Measurements from ENCODE around the gene DEPP1. TPM values are rescaled to one million over a fixed set of nuclear protein-coding genes. Genes with fewer than 3 reads are reported as not detected.

Gene DEPP1
- polyA plus RNA-seq, 1 donor from 2014 or later = 4.3 TPM

DNA sequence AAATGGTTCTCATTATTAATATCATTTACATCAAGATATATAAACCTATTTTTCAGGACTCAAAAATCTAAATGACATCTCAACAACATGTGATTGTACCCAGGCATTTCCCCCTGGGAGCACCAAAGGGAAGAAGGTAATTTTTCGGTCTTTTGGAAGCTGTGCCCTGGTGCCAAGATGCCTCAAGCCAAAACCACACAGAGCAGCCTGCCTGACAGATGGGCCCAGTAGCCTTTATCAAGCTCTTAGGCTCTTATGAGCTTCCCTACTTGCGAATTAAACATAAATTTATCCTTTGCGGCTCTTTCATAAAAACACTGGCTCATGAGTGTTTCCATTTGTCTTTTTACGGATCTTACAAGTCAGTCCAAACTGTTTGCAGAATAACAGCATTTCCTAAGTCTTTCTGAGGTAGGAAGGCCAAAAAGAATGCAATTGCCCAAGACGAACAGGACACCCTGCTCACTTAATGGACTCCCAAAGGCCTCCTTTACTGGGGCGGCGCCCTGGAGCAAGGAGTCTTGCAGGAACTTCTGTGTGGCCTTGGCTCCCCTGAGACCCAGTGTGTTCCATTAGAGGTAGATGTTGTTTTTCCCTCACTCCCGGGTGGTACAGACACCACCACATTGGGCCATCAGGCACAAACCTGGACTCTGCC lies 23.1 kb downstream of the DEPP1 start:
- H3K36me3 ChIP-seq (ENCODE audit: insufficient read depth, low read length) = no peaks in the 10 kb centered on the region
- H3F3A ChIP-seq (ENCODE audit: insufficient read depth, low read length, poor library complexity, severe bottlenecking) = no peaks in the 10 kb centered on the region
- H3K4me2 ChIP-seq (ENCODE audit: low read length) = no peak overlapping the region
- no peak overlapping the region for H3K4me3 ChIP-seq (ENCODE audit: low read length)
- H3K9me2 ChIP-seq (ENCODE audit: insufficient read depth, low read length) = no peaks in the 10 kb centered on the region
- H4K20me1 ChIP-seq (ENCODE audit: insufficient read depth) = no peaks in the 10 kb centered on the region
- no peaks in the 10 kb centered on the region for H3K9me3 ChIP-seq (ENCODE audit: low read length)
- no peak overlapping the region for H3K9ac ChIP-seq (ENCODE audit: low read length)
- H3K27me3 ChIP-seq (ENCODE audit: insufficient read depth, low read depth, low read length) = no peaks in the 10 kb centered on the region
- H3K27ac ChIP-seq (ENCODE audit: low read length) = no peak overlapping the region
- no peaks in the 10 kb centered on the region for H3K79me2 ChIP-seq (replicated peaks; ENCODE audit: insufficient read depth, low read length)
- no peak for TF ChIP-seq SMC3 (conservative IDR thresholded peaks at IDR 0.05; ENCODE audit: poor library complexity)
- TF ChIP-seq EP300 (conservative IDR thresholded peaks at IDR 0.05; ENCODE audit: poor library complexity, severe bottlenecking) = no peak
- TF ChIP-seq, protein P1, sequence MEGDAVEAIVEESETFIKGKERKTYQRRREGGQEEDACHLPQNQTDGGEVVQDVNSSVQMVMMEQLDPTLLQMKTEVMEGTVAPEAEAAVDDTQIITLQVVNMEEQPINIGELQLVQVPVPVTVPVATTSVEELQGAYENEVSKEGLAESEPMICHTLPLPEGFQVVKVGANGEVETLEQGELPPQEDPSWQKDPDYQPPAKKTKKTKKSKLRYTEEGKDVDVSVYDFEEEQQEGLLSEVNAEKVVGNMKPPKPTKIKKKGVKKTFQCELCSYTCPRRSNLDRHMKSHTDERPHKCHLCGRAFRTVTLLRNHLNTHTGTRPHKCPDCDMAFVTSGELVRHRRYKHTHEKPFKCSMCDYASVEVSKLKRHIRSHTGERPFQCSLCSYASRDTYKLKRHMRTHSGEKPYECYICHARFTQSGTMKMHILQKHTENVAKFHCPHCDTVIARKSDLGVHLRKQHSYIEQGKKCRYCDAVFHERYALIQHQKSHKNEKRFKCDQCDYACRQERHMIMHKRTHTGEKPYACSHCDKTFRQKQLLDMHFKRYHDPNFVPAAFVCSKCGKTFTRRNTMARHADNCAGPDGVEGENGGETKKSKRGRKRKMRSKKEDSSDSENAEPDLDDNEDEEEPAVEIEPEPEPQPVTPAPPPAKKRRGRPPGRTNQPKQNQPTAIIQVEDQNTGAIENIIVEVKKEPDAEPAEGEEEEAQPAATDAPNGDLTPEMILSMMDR (IDR thresholded peaks at IDR 0.05; ENCODE audit: poor library complexity, severe bottlenecking) = no peak
- no peak for TF ChIP-seq RAD21 (conservative IDR thresholded peaks at IDR 0.05)
- TF ChIP-seq EZH2 (IDR thresholded peaks at IDR 0.05; ENCODE audit: borderline replicate concordance, insufficient read depth, low read length, poor library complexity, severe bottlenecking) = no peak
- no peak for TF ChIP-seq MXI1 (conservative IDR thresholded peaks at IDR 0.05; ENCODE audit: poor library complexity, severe bottlenecking)
- no peak for TF ChIP-seq POLR2AphosphoS5 (IDR thresholded peaks at IDR 0.05)
- TF ChIP-seq TAF1 (IDR thresholded peaks at IDR 0.05; ENCODE audit: low read depth) = no peak
- TF ChIP-seq, protein P2, sequence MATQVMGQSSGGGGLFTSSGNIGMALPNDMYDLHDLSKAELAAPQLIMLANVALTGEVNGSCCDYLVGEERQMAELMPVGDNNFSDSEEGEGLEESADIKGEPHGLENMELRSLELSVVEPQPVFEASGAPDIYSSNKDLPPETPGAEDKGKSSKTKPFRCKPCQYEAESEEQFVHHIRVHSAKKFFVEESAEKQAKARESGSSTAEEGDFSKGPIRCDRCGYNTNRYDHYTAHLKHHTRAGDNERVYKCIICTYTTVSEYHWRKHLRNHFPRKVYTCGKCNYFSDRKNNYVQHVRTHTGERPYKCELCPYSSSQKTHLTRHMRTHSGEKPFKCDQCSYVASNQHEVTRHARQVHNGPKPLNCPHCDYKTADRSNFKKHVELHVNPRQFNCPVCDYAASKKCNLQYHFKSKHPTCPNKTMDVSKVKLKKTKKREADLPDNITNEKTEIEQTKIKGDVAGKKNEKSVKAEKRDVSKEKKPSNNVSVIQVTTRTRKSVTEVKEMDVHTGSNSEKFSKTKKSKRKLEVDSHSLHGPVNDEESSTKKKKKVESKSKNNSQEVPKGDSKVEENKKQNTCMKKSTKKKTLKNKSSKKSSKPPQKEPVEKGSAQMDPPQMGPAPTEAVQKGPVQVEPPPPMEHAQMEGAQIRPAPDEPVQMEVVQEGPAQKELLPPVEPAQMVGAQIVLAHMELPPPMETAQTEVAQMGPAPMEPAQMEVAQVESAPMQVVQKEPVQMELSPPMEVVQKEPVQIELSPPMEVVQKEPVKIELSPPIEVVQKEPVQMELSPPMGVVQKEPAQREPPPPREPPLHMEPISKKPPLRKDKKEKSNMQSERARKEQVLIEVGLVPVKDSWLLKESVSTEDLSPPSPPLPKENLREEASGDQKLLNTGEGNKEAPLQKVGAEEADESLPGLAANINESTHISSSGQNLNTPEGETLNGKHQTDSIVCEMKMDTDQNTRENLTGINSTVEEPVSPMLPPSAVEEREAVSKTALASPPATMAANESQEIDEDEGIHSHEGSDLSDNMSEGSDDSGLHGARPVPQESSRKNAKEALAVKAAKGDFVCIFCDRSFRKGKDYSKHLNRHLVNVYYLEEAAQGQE (IDR thresholded peaks at IDR 0.05; ENCODE audit: borderline replicate concordance) = no peak
- H2AFZ ChIP-seq (ENCODE audit: low read depth, low read length) = no peak overlapping the region

DNA sequence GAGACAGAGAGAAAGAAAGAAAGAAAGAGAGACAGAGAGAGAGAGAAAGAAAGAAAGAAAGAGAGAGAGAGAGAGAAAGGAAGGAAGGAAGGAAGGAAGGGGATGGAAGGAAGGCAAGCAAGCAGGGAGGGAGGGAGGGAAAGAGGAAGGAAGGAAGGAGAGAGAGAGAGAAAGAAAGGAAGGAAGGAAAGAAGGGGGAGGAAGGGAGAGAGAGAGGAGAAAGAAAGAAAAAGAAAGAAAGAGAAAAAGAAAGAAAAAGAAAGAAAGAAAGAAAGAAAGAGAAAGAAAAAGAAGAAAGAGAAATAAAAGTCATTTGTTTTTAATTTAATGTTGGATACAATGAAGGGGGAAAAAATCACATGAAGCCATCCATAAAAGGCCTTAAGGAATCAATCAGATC lies 23.6 kb downstream of the DEPP1 start:
- Histone ChIP-seq H3K79me2 (replicated peaks; ENCODE audit: insufficient read depth, low read length) (no peaks in the 10 kb centered on the region), H4K20me1 (ENCODE audit: insufficient read depth) (no peaks in the 10 kb centered on the region), H3K4me2 (ENCODE audit: low read length) (no peak overlapping the region), H3K9ac (ENCODE audit: low read length) (no peak overlapping the region), H3K36me3 (ENCODE audit: insufficient read depth, low read length) (no peaks in the 10 kb centered on the region), H3K9me2 (ENCODE audit: insufficient read depth, low read length) (no peaks in the 10 kb centered on the region), H3K4me3 (ENCODE audit: low read length) (no peak overlapping the region), H2AFZ (ENCODE audit: low read depth, low read length) (no peak overlapping the region), H3F3A (ENCODE audit: insufficient read depth, low read length, poor library complexity, severe bottlenecking) (no peaks in the 10 kb centered on the region), H3K27me3 (ENCODE audit: insufficient read depth, low read depth, low read length) (no peaks in the 10 kb centered on the region), H3K9me3 (ENCODE audit: low read length) (no peaks in the 10 kb centered on the region), H3K27ac (ENCODE audit: low read length) (no peak overlapping the region)
- TF ChIP-seq TAF1 (IDR thresholded peaks at IDR 0.05; ENCODE audit: low read depth) (no peak), EP300 (conservative IDR thresholded peaks at IDR 0.05; ENCODE audit: poor library complexity, severe bottlenecking) (no peak), SMC3 (conservative IDR thresholded peaks at IDR 0.05; ENCODE audit: poor library complexity) (no peak), EZH2 (IDR thresholded peaks at IDR 0.05; ENCODE audit: borderline replicate concordance, insufficient read depth, low read length, poor library complexity, severe bottlenecking) (no peak), POLR2AphosphoS5 (IDR thresholded peaks at IDR 0.05) (no peak), MXI1 (conservative IDR thresholded peaks at IDR 0.05; ENCODE audit: poor library complexity, severe bottlenecking) (no peak), RAD21 (conservative IDR thresholded peaks at IDR 0.05) (no peak)
- TF ChIP-seq, protein P2 (IDR thresholded peaks at IDR 0.05; ENCODE audit: borderline replicate concordance) = no peak
- TF ChIP-seq, protein P1 (IDR thresholded peaks at IDR 0.05; ENCODE audit: poor library complexity, severe bottlenecking) = no peak
